DLD1 (cell line): ENCODE measurements around the gene SLX4IP.

Source experiments
- in situ Hi-C: cut with HindIII; loops from 2 replicates; pipeline ENCODE4 v1.10.0; 2017; ENCODE audit warnings: low sequenced_read_pairs

The SLX4IP gene

GRCh38 chr20:10465135-10465534 is 30.0 kb downstream of the SLX4IP start:
- in situ Hi-C loops = no loop called here

- in situ Hi-C loops = no loop called here
Measured at GRCh38 chr20:10466325-10466724, 31.2 kb downstream of the SLX4IP start.

GRCh38 chr20:10466855-10467254 is 31.8 kb downstream of the SLX4IP start:
- in situ Hi-C loops = no loop called here

- in situ Hi-C loops = no loop called here
Measured at GRCh38 chr20:10467681-10468339, 32.7 kb downstream of the SLX4IP start.

- in situ Hi-C loops = no loop called here
Measured at GRCh38 chr20:10468340-10468845, 33.3 kb downstream of the SLX4IP start.

- in situ Hi-C loops = no loop called here
Measured at GRCh38 chr20:10469056-10469455, 34.0 kb downstream of the SLX4IP start.

GRCh38 chr20:10469599-10469998 is 34.5 kb downstream of the SLX4IP start:
- in situ Hi-C loops = no loop called here

- in situ Hi-C loops = no loop called here
Measured at GRCh38 chr20:10470276-10470675, 35.2 kb downstream of the SLX4IP start.

- in situ Hi-C loops = no loop called here
Measured at GRCh38 chr20:10472871-10473270, 37.8 kb downstream of the SLX4IP start.

GRCh38 chr20:10474606-10475184 is 39.6 kb downstream of the SLX4IP start:
- in situ Hi-C loops = no loop called here

- in situ Hi-C loops = no loop called here
Measured at GRCh38 chr20:10475225-10475624, 40.1 kb downstream of the SLX4IP start.

GRCh38 chr20:10476319-10476724 is 41.2 kb downstream of the SLX4IP start:
- in situ Hi-C loops = no loop called here

GRCh38 chr20:10478205-10478604 is 43.1 kb downstream of the SLX4IP start:
- in situ Hi-C loops = no loop called here

- in situ Hi-C loops = no loop called here
Measured at GRCh38 chr20:10478930-10479329, 43.8 kb downstream of the SLX4IP start.

GRCh38 chr20:10481676-10482075 is 46.6 kb downstream of the SLX4IP start:
- in situ Hi-C loops = no loop called here

- in situ Hi-C loops = no loop called here
Measured at GRCh38 chr20:10483691-10484090, 48.6 kb downstream of the SLX4IP start.

GRCh38 chr20:10487142-10488136 is 52.3 kb downstream of the SLX4IP start:
- in situ Hi-C loops = no loop called here

GRCh38 chr20:10488534-10488933 is 53.4 kb downstream of the SLX4IP start:
- in situ Hi-C loops = no loop called here

GRCh38 chr20:10489853-10490252 is 54.7 kb downstream of the SLX4IP start:
- in situ Hi-C loops = no loop called here

- in situ Hi-C loops = no loop called here
Measured at GRCh38 chr20:10490257-10490656, 55.2 kb downstream of the SLX4IP start.

GRCh38 chr20:10490706-10491105 is 55.6 kb downstream of the SLX4IP start:
- in situ Hi-C loops = no loop called here
